ENCODE data around the gene POLR2E. TPM values are rescaled to one million over a fixed set of nuclear protein-coding genes. Genes with fewer than 3 reads are reported as not detected.

The POLR2E gene
- total RNA-seq, 1 experiment from 2014 or later: 281 TPM

- no peak for ATAC-seq
- H2AFZ ChIP-seq (ENCODE audit: low read depth, low read length, poor library complexity, severe bottlenecking): no peak overlapping the region
- H3K4me2 ChIP-seq (ENCODE audit: low read length): no peak overlapping the region
Observed at GRCh38 chr19:1130771-1131717, 35.9 kb upstream of the POLR2E start.

More at GRCh38 chr19:1130771-1131717, 35.9 kb upstream of the POLR2E start:
- no peak for TF ChIP-seq ZNF274 (IDR thresholded peaks at IDR 0.05; ENCODE audit: low read depth, low read length)
- no peak for TF ChIP-seq EZH2 (IDR thresholded peaks at IDR 0.05)
- TF ChIP-seq, protein P1, sequence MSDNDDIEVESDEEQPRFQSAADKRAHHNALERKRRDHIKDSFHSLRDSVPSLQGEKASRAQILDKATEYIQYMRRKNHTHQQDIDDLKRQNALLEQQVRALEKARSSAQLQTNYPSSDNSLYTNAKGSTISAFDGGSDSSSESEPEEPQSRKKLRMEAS (IDR thresholded peaks at IDR 0.05): no peak
- TF ChIP-seq JUND (IDR thresholded peaks at IDR 0.05): no peak
- no peak for TF ChIP-seq CBX3 (IDR thresholded peaks at IDR 0.05; ENCODE audit: low read depth)
- TF ChIP-seq YY1 (IDR thresholded peaks at IDR 0.05; ENCODE audit: extremely low read depth, insufficient replicate concordance, low read depth, low read length): no peak
- TF ChIP-seq CTCF (IDR thresholded peaks at IDR 0.05 in 2 of 3, conservative IDR thresholded peaks at IDR 0.05 in 1 of 3; ENCODE audit: borderline replicate concordance in 1 of 3, insufficient read depth in 1 of 3, low read depth in 2 of 3, low read length in 2 of 3): no peak
- no peak for TF ChIP-seq CEBPB (IDR thresholded peaks at IDR 0.05; ENCODE audit: low read depth)
- no peak for TF ChIP-seq ATF3 (IDR thresholded peaks at IDR 0.05)
- no peak for TF ChIP-seq ELF1 (IDR thresholded peaks at IDR 0.05; ENCODE audit: borderline replicate concordance, low read depth)
- TF ChIP-seq SRF (IDR thresholded peaks at IDR 0.05; ENCODE audit: low read depth): no peak
- TF ChIP-seq ZBTB33 (IDR thresholded peaks at IDR 0.05; ENCODE audit: extremely low read depth, insufficient replicate concordance, low read length): no peak
- H3K9ac ChIP-seq (ENCODE audit: low read length): no peak overlapping the region
- BruUV-seq (replicated peaks): no TSS peak
- no peaks in the 10 kb centered on the region for H3K27me3 ChIP-seq (ENCODE audit: insufficient read depth, low read length)
- POLR2A ChIA-PET: no interaction called here
- H3K9me2 ChIP-seq (ENCODE audit: insufficient read depth): no peaks in the 10 kb centered on the region
- H3K4me3 ChIP-seq (replicated peaks in 1 of 2; ENCODE audit: low read depth in 1 of 2, low read length in 2 of 2): no peak overlapping the region
- no peak for DNase-seq (ENCODE audit: low read depth, low spot score)
- RAD21 ChIA-PET (ENCODE audit: low non-redundant PET in 1 of 2, low total read pairs in 2 of 2, uncharacterized antibody in 2 of 2, unreplicated experiment in 2 of 2): no interaction called here
- peaks cover 0 to 15% of the 10 kb centered on the region in 2 experiments; a peak in 2 of 4 replicates for H3K36me3 ChIP-seq (ENCODE audit: control insufficient read depth in 1 of 2, insufficient read depth in 2 of 2, low read length in 2 of 2)
- H3K27ac ChIP-seq (ENCODE audit: low read depth, low read length): no peak overlapping the region
- H3K9me3 ChIP-seq (ENCODE audit: control insufficient read depth in 1 of 2, insufficient read depth in 1 of 2, low read depth in 1 of 2, low read length in 2 of 2): no peaks in the 10 kb centered on the region
- H4K20me1 ChIP-seq (ENCODE audit: insufficient read depth): no peaks in the 10 kb centered on the region
- peaks cover 39% of the 10 kb centered on the region; the same call in 1 of the 2 replicates for H3K79me2 ChIP-seq (ENCODE audit: insufficient read depth, low read length)
- CTCF ChIA-PET: interaction anchor here (1.2 kb wide), 1 partner anchor 18 kb away, joined by 5 read pairs; no protein-coding TSS in a partner anchor
- peaks cover 0 to 13% of the 10 kb centered on the region in 2 experiments; a peak in 2 of 4 replicates for H3K4me1 ChIP-seq (ENCODE audit: control insufficient read depth in 1 of 2, insufficient read depth in 2 of 2, low read length in 2 of 2)
- intact Hi-C loops (cut with micrococcal nuclease): no loop called here
